ENCODE data around the gene DLL4.
A peak's percentile ranks its signal among the peaks of the same experiment; 100 is the strongest.

DLL4 gene

GRCh38 chr15:40955141-40955903, 26.2 kb downstream of the DLL4 start:
- H3K9me3 Mint-ChIP-seq: no peaks in the 10 kb centered on the region
- H3K27me3 Mint-ChIP-seq (ENCODE audit: low read depth): peaks cover 31% of the 10 kb centered on the region
- peaks cover 46% of the 10 kb centered on the region for H3K4me1 Mint-ChIP-seq
- H3K4me3 Mint-ChIP-seq: peak overlapping the region; percentile 92 to 94 (median 94)
- TF ChIP-seq CTCF (IDR thresholded peaks at IDR 0.05; ENCODE audit: unreplicated experiment in 3 of 3): no peak
- no peak overlapping the region for H3K27ac Mint-ChIP-seq
- no peaks in the 10 kb centered on the region for H3K36me3 Mint-ChIP-seq (ENCODE audit: low read depth)

- H3K9me3 Mint-ChIP-seq: no peaks in the 10 kb centered on the region
- TF ChIP-seq CTCF (IDR thresholded peaks at IDR 0.05; ENCODE audit: unreplicated experiment in 3 of 3): no peak
- H3K4me3 Mint-ChIP-seq: peak overlapping the region; percentile 19 to 68 (median 22)
- peaks cover 31% of the 10 kb centered on the region for H3K27me3 Mint-ChIP-seq (ENCODE audit: low read depth)
- H3K4me1 Mint-ChIP-seq: peaks cover 47% of the 10 kb centered on the region
- H3K36me3 Mint-ChIP-seq (ENCODE audit: low read depth): no peaks in the 10 kb centered on the region
- peak overlapping the region in 1 of 3 experiments; percentile 9 for H3K27ac Mint-ChIP-seq
Measured at GRCh38 chr15:40955930-40956540, 26.9 kb downstream of the DLL4 start.

- TF ChIP-seq CTCF (IDR thresholded peaks at IDR 0.05; ENCODE audit: unreplicated experiment in 3 of 3): no peak
- no peaks in the 10 kb centered on the region for H3K36me3 Mint-ChIP-seq (ENCODE audit: low read depth)
- H3K4me1 Mint-ChIP-seq: peaks cover 47% of the 10 kb centered on the region
- H3K4me3 Mint-ChIP-seq: peak overlapping the region; percentile 19 to 68 (median 22)
- H3K27ac Mint-ChIP-seq: peak overlapping the region in 1 of 3 experiments; percentile 9
- H3K27me3 Mint-ChIP-seq (ENCODE audit: low read depth): peaks cover 31% of the 10 kb centered on the region
- H3K9me3 Mint-ChIP-seq: no peaks in the 10 kb centered on the region
Measured at GRCh38 chr15:40956541-40956982, 27.4 kb downstream of the DLL4 start.

- Mint-ChIP-seq H3K27ac (peak overlapping the region in 1 of 3 experiments; percentile 71), H3K4me1 (peaks cover 47% of the 10 kb centered on the region), H3K9me3 (no peaks in the 10 kb centered on the region), H3K27me3 (ENCODE audit: low read depth) (peaks cover 29% of the 10 kb centered on the region), H3K4me3 (no peak overlapping the region), H3K36me3 (ENCODE audit: low read depth) (no peaks in the 10 kb centered on the region)
- TF ChIP-seq CTCF (IDR thresholded peaks at IDR 0.05; ENCODE audit: unreplicated experiment in 3 of 3): no peak
Measured at GRCh38 chr15:40957041-40957555, 28.0 kb downstream of the DLL4 start.

- Mint-ChIP-seq H3K4me1 (peaks cover 47% of the 10 kb centered on the region), H3K36me3 (ENCODE audit: low read depth) (no peaks in the 10 kb centered on the region), H3K27ac (peak overlapping the region in 2 of 3 experiments; percentile 71 to 77), H3K9me3 (no peaks in the 10 kb centered on the region), H3K4me3 (peak overlapping the region in 1 of 3 experiments; percentile 45), H3K27me3 (ENCODE audit: low read depth) (peaks cover 24% of the 10 kb centered on the region)
- TF ChIP-seq CTCF (IDR thresholded peaks at IDR 0.05; ENCODE audit: unreplicated experiment in 3 of 3): no peak
Measured at GRCh38 chr15:40957581-40958051, 28.5 kb downstream of the DLL4 start.

Data from nephron (organoid).